WTC11 (cell line): ENCODE results near the gene VDR. TPM values are rescaled to one million over a fixed set of nuclear protein-coding genes. Genes with fewer than 3 reads are reported as not detected.

Experiments used
- ATAC-seq: fragments of 200-7000 bp; cut with Tn5 transposase; 2 replicates; pipeline ENCODE4 v1.10.0; 2021; ENCODE audit warnings: mild to moderate bottlenecking, moderate library complexity
- CTCF ChIA-PET: fragments of 300-600 bp; sonication (Branson Sonifier 250); formaldehyde crosslinking; loops from one replicate; lab custom pipeline; 2021; ENCODE audit warnings: antibody characterized with exemption; lab: Charles Lee
- POLR2A ChIA-PET: fragments of 350-600 bp; sonication (Branson Sonifier 250); formaldehyde crosslinking; loops from one replicate; lab custom pipeline; 2021; ENCODE audit warnings: antibody characterized with exemption; lab: Charles Lee
- DNase-seq: peaks from one replicate; pipeline ENCODE4 v3.0.0; 2021; ENCODE audit warnings: low spot score
- H3K27ac Mint-ChIP-seq: 2 replicates; pipeline ENCODE4 v1.8.0; 2021; ENCODE audit warnings: mixed read lengths
- H3K27me3 Mint-ChIP-seq: 2 replicates; pipeline ENCODE4 v1.8.0; 2021; ENCODE audit warnings: low read depth, mild to moderate bottlenecking, moderate library complexity, mixed read lengths
- H3K36me3 Mint-ChIP-seq: 2 replicates; pipeline ENCODE4 v1.8.0; 2021; ENCODE audit warnings: mixed read lengths
- H3K4me1 Mint-ChIP-seq: 2 replicates; pipeline ENCODE4 v1.8.0; 2022; ENCODE audit warnings: mixed read lengths
- H3K4me3 Mint-ChIP-seq: 2 replicates; pipeline ENCODE4 v1.8.0; 2021; ENCODE audit warnings: mild to moderate bottlenecking, moderate library complexity, mixed read lengths
- H3K9me3 Mint-ChIP-seq: 2 replicates; pipeline ENCODE4 v1.8.0; 2021; ENCODE audit warnings: mixed read lengths
- ATF2 ChIP-seq: sonication (generic); formaldehyde crosslinking; IDR thresholded peaks from 2 replicates; pipeline ENCODE4 v1.8.1; 2022; ENCODE audit warnings: low read depth, missing genetic modification reagents, borderline replicate concordance
- CBFB ChIP-seq: sonication (generic); formaldehyde crosslinking; IDR thresholded peaks from 2 replicates; pipeline ENCODE4 v1.8.1; 2022; ENCODE audit warnings: mild to moderate bottlenecking, low read depth, missing genetic modification reagents
- CREB1 ChIP-seq: sonication (generic); formaldehyde crosslinking; IDR thresholded peaks from 2 replicates; pipeline ENCODE4 v1.8.0; 2023; ENCODE audit warnings: mild to moderate bottlenecking, missing genetic modification reagents
- CREM ChIP-seq: sonication (generic); formaldehyde crosslinking; IDR thresholded peaks from 2 replicates; pipeline ENCODE4 v1.8.1; 2022; ENCODE audit warnings: mild to moderate bottlenecking, missing genetic modification reagents, moderate library complexity
- EMX1 ChIP-seq: fragments of 250-450 bp; sonication (Bioruptor Pico); IDR thresholded peaks from 2 replicates; pipeline ENCODE4 v1.8.0; 2021; ENCODE audit warnings: mild to moderate bottlenecking
- ERG ChIP-seq: fragments of 250-450 bp; sonication (Bioruptor Pico); IDR thresholded peaks from 2 replicates; pipeline ENCODE4 v1.8.0; 2021; ENCODE audit warnings: mild to moderate bottlenecking
- FOXK1 ChIP-seq: sonication (generic); formaldehyde crosslinking; IDR thresholded peaks from 2 replicates; pipeline ENCODE4 v1.8.0; 2022; ENCODE audit warnings: mild to moderate bottlenecking, moderate library complexity, missing genetic modification reagents
- GRHL2 ChIP-seq: fragments of 250-450 bp; sonication (Bioruptor Pico); IDR thresholded peaks from 2 replicates; pipeline ENCODE4 v1.8.0; 2022; ENCODE audit warnings: mild to moderate bottlenecking, moderate library complexity; ENCODE audit not compliant: insufficient replicate concordance, severe bottlenecking
- GTF2I ChIP-seq: fragments of 250-450 bp; sonication (Bioruptor Pico); conservative IDR thresholded peaks from 2 replicates; pipeline ENCODE4 v1.4.0; 2021; ENCODE audit warnings: mild to moderate bottlenecking
- NFATC4 ChIP-seq: fragments of 250-450 bp; sonication (Bioruptor Pico); IDR thresholded peaks from 2 replicates; pipeline ENCODE4 v1.9.0; 2021; ENCODE audit warnings: mild to moderate bottlenecking
- NFYB ChIP-seq: sonication (generic); formaldehyde crosslinking; conservative IDR thresholded peaks from 2 replicates; pipeline ENCODE4 v1.8.0; 2022; ENCODE audit warnings: low read depth, missing genetic modification reagents
- NR2C2 ChIP-seq: sonication (generic); formaldehyde crosslinking; IDR thresholded peaks from 2 replicates; pipeline ENCODE4 v1.8.0; 2022; ENCODE audit warnings: mild to moderate bottlenecking, missing genetic modification reagents
- PRRX2 ChIP-seq: fragments of 250-450 bp; sonication (Bioruptor Pico); IDR thresholded peaks from 2 replicates; pipeline ENCODE4 v1.8.0; 2021; ENCODE audit warnings: mild to moderate bottlenecking
- SMAD3 ChIP-seq: sonication (generic); formaldehyde crosslinking; IDR thresholded peaks from 2 replicates; pipeline ENCODE4 v1.8.0; 2022; ENCODE audit warnings: missing genetic modification reagents, mild to moderate bottlenecking, borderline replicate concordance
- ZBTB43 ChIP-seq: sonication (generic); formaldehyde crosslinking; IDR thresholded peaks from 2 replicates; pipeline ENCODE4 v1.8.1; 2023; ENCODE audit warnings: mild to moderate bottlenecking, missing genetic modification reagents
- ZNF263 ChIP-seq: sonication (generic); formaldehyde crosslinking; IDR thresholded peaks from 2 replicates; pipeline ENCODE4 v1.8.1; 2022; ENCODE audit warnings: low read depth, mild to moderate bottlenecking, moderate library complexity, missing genetic modification reagents
- ZNF317 ChIP-seq: sonication (generic); formaldehyde crosslinking; IDR thresholded peaks from 2 replicates; pipeline ENCODE4 v1.8.1; 2023; ENCODE audit warnings: low read depth, mild to moderate bottlenecking, moderate library complexity, missing genetic modification reagents, borderline replicate concordance
- total RNA-seq: library from RNA; stranded (reverse); gene quantifications from 3 replicates; pipeline ENCODE4 v1.2.3, GENCODE V29; 2021
- TF ChIP-seq, protein P1 (sequence below): sonication (generic); formaldehyde crosslinking; IDR thresholded peaks from 2 replicates; pipeline ENCODE4 v1.8.1; 2023; ENCODE audit warnings: mild to moderate bottlenecking, missing genetic modification reagents
- TF ChIP-seq, protein P2 (sequence below): sonication (generic); formaldehyde crosslinking; IDR thresholded peaks from 2 replicates; pipeline ENCODE4 v1.8.1; 2022; ENCODE audit warnings: mild to moderate bottlenecking, missing genetic modification reagents, moderate library complexity, borderline replicate concordance
- TF ChIP-seq, protein P3 (sequence below): sonication (generic); formaldehyde crosslinking; IDR thresholded peaks from 2 replicates; pipeline ENCODE4 v1.8.1; 2023; ENCODE audit warnings: mild to moderate bottlenecking, missing genetic modification reagents, moderate library complexity

Gene VDR
- total RNA-seq, 1 experiment from 2014 or later, result 1.3 TPM

DNA sequence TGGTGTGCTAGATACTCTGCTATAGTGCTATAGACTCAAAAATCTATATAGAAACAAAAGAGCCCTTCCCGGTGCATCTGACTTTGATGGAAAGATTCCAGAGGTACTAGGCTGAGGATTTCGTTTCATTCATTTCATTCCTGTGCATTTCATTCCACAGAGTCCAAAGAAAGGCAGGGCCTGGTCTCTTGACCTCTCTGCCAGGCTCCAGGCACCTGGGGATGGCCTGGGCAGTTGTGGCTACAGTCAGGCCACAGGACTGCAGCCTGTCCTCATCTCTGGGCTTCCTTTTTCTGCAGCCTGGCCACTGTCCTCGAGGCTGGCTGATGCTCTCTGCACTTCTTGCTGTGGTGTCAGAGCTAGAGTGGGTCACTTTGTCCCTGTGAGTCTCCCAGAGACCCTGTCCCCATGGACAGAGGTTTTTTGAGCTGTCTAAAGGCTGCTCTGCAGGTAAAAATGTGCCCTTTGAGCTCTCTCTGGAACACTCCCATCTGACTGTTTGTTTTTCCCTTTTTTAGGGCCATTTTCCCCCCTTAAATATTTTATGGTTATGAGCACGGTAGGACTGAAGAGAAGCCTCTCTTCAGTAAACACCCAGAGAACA lies 3.2 kb upstream of the VDR start (continued):
- TF ChIP-seq, protein P1, sequence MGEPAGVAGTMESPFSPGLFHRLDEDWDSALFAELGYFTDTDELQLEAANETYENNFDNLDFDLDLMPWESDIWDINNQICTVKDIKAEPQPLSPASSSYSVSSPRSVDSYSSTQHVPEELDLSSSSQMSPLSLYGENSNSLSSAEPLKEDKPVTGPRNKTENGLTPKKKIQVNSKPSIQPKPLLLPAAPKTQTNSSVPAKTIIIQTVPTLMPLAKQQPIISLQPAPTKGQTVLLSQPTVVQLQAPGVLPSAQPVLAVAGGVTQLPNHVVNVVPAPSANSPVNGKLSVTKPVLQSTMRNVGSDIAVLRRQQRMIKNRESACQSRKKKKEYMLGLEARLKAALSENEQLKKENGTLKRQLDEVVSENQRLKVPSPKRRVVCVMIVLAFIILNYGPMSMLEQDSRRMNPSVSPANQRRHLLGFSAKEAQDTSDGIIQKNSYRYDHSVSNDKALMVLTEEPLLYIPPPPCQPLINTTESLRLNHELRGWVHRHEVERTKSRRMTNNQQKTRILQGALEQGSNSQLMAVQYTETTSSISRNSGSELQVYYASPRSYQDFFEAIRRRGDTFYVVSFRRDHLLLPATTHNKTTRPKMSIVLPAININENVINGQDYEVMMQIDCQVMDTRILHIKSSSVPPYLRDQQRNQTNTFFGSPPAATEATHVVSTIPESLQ (CRISPR knock-in tag), result no peak
- TF ChIP-seq FOXK1 (CRISPR knock-in tag) (no peak), CREM (CRISPR knock-in tag) (no peak), CREB1 (no peak), EMX1 (CRISPR knock-in tag) (no peak), NFATC4 (CRISPR knock-in tag) (no peak)
- TF ChIP-seq, all 79 proteins: peak for 0

GRCh38 chr12:47903927-47904712 lies 674 bp downstream of the VDR start:
- no peak for DNase-seq
- H3K27me3 Mint-ChIP-seq, result peaks cover 94% of the 10 kb centered on the region
- no peak overlapping the region for H3K27ac Mint-ChIP-seq
- CTCF ChIA-PET, result interaction anchor here (0.7 to 4.6 kb wide), 60 partner anchors 9 to 294 kb away, joined by 3 to 95 read pairs (median 6); partner anchors contain the start of genes ASB8, ENDOU, HDAC7 and PFKM
- peak overlapping the region; percentile 73 for H3K4me3 Mint-ChIP-seq
- POLR2A ChIA-PET, result interaction anchor here (0.6 to 1.5 kb wide), 10 partner anchors 40 to 294 kb away, joined by 3 to 9 read pairs (median 3); partner anchors contain the start of genes SENP1 and TMEM106C
- no peaks in the 10 kb centered on the region for H3K36me3 Mint-ChIP-seq
- no peak for ATAC-seq
- TF ChIP-seq ZNF263 (peak; percentile 76), NR2C2 (no peak), CBFB (CRISPR knock-in tag) (no peak)
- no peaks in the 10 kb centered on the region for H3K9me3 Mint-ChIP-seq
- peaks cover 14% of the 10 kb centered on the region for H3K4me1 Mint-ChIP-seq

- TF ChIP-seq CBFB (CRISPR knock-in tag), result no peak
- TF ChIP-seq GTF2I (CRISPR knock-in tag), result no peak
- TF ChIP-seq NFYB, result no peak
- Mint-ChIP-seq H3K9me3 (no peaks in the 10 kb centered on the region), H3K27me3 (peaks cover 84% of the 10 kb centered on the region), H3K27ac (no peak overlapping the region), H3K36me3 (no peaks in the 10 kb centered on the region), H3K4me3 (no peak overlapping the region), H3K4me1 (peaks cover 14% of the 10 kb centered on the region)
- no peak for DNase-seq
- POLR2A ChIA-PET, result no interaction called here
- no peak for ATAC-seq
- CTCF ChIA-PET, result interaction anchor here (4.6 kb wide), 1 partner anchor 47 kb away, joined by 95 read pairs; no protein-coding TSS in a partner anchor
Observed at GRCh38 chr12:47903151-47903611, 1.6 kb downstream of the VDR start.

GRCh38 chr12:47902131-47902639 lies 2.6 kb downstream of the VDR start:
- ChIA-PET CTCF (interaction anchor here (4.6 kb wide), 1 partner anchor 48 kb away, joined by 95 read pairs; no protein-coding TSS in a partner anchor), POLR2A (no interaction called here)
- DNase-seq, result no peak
- Mint-ChIP-seq H3K9me3 (no peaks in the 10 kb centered on the region), H3K4me3 (no peak overlapping the region), H3K27ac (no peak overlapping the region), H3K27me3 (peaks cover 80% of the 10 kb centered on the region), H3K36me3 (no peaks in the 10 kb centered on the region), H3K4me1 (peaks cover 14% of the 10 kb centered on the region)
- no peak for ATAC-seq
- TF ChIP-seq, protein P2, sequence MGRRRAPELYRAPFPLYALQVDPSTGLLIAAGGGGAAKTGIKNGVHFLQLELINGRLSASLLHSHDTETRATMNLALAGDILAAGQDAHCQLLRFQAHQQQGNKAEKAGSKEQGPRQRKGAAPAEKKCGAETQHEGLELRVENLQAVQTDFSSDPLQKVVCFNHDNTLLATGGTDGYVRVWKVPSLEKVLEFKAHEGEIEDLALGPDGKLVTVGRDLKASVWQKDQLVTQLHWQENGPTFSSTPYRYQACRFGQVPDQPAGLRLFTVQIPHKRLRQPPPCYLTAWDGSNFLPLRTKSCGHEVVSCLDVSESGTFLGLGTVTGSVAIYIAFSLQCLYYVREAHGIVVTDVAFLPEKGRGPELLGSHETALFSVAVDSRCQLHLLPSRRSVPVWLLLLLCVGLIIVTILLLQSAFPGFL (CRISPR knock-in tag), result no peak
- TF ChIP-seq, protein P3, sequence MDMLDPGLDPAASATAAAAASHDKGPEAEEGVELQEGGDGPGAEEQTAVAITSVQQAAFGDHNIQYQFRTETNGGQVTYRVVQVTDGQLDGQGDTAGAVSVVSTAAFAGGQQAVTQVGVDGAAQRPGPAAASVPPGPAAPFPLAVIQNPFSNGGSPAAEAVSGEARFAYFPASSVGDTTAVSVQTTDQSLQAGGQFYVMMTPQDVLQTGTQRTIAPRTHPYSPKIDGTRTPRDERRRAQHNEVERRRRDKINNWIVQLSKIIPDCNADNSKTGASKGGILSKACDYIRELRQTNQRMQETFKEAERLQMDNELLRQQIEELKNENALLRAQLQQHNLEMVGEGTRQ (CRISPR knock-in tag), result no peak
- TF ChIP-seq ATF2 (CRISPR knock-in tag) (no peak), ZBTB43 (no peak), EMX1 (CRISPR knock-in tag) (no peak), ZNF317 (CRISPR knock-in tag) (no peak), NFYB (no peak), GRHL2 (no peak), PRRX2 (no peak), SMAD3 (no peak), CREM (CRISPR knock-in tag) (no peak), ERG (CRISPR knock-in tag) (no peak)
